Keratinocyte (primary cell): ENCODE measurements around the gene TMEM217. TPM values are rescaled to one million over a fixed set of nuclear protein-coding genes. Genes with fewer than 3 reads are reported as not detected.
A peak's percentile ranks its signal among the peaks of the same experiment; 100 is the strongest.
"Not testable (repeated sequence)": the region's sequence is repeated elsewhere in the genome, so short reads cannot be mapped to it uniquely, and the experiment has no call there.

ENCODE experiments used
- DNase-seq: peaks from one replicate; pipeline ENCODE4 v3.0.0-alpha.2; 2011; ENCODE audit warnings: low read depth, missing footprints, low spot score
- FAIRE-seq: peaks from 2 replicates; lab custom pipeline; 2011; peaks lifted over from hg19 to GRCh38; lab: Jason Lieb, UNC
- H2AFZ ChIP-seq: 2 replicates; pipeline ENCODE4 v1.6.0; 2012; ENCODE audit warnings: low read length, control low read depth, inconsistent platforms; ENCODE audit not compliant: control insufficient read depth
- H3K27ac ChIP-seq: 2 replicates; pipeline ENCODE4 v1.5.1; 2011; ENCODE audit warnings: low read length; ENCODE audit not compliant: control insufficient read depth, insufficient read depth
- H3K27me3 ChIP-seq: 3 replicates; pipeline ENCODE4 v1.6.0; 2011; ENCODE audit warnings: low read length; ENCODE audit not compliant: control insufficient read depth, insufficient read depth; ENCODE audit errors: extremely low read depth
- H3K36me3 ChIP-seq, 2 experiments: 2 replicates in 1 of 2; 3 replicates in 1 of 2; pipeline ENCODE4 v1.5.1; 2011; ENCODE audit warnings: low read length in 2 of 2, mild to moderate bottlenecking in 1 of 2; ENCODE audit not compliant: control insufficient read depth in 2 of 2, insufficient read depth in 2 of 2; ENCODE audit errors: extremely low read depth in 1 of 2
- H3K4me1 ChIP-seq: 3 replicates; pipeline ENCODE4 v1.5.1; 2011; ENCODE audit warnings: low read length; ENCODE audit not compliant: control insufficient read depth, insufficient read depth; ENCODE audit errors: extremely low read depth
- H3K4me2 ChIP-seq: 3 replicates; pipeline ENCODE4 v1.6.0; 2011; ENCODE audit warnings: low read depth, low read length; ENCODE audit not compliant: control insufficient read depth, insufficient read depth; ENCODE audit errors: extremely low read depth
- H3K4me3 ChIP-seq, 3 experiments: fragments of 200-600 bp in 1 of 3; sonication (generic) in 1 of 3; 2 replicates in 2 of 3; 3 replicates in 1 of 3; pipeline ENCODE4 v1.5.1; 2011 to 2016; ENCODE audit warnings: low read length in 3 of 3, mild to moderate bottlenecking in 3 of 3, control low read depth in 2 of 3, inconsistent platforms in 1 of 3, low read depth in 1 of 3, mixed read lengths in 1 of 3, mixed run types in 1 of 3, moderate library complexity in 1 of 3; ENCODE audit not compliant: control insufficient read depth in 2 of 3, insufficient read depth in 2 of 3; ENCODE audit errors: extremely low read depth in 1 of 3
- H3K79me2 ChIP-seq: 2 replicates; pipeline ENCODE4 v1.6.0; 2012; ENCODE audit warnings: low read length; ENCODE audit not compliant: control insufficient read depth, insufficient read depth
- H3K9ac ChIP-seq: 3 replicates; pipeline ENCODE4 v1.6.0; 2011; ENCODE audit warnings: low read length; ENCODE audit not compliant: control insufficient read depth, insufficient read depth; ENCODE audit errors: extremely low read depth
- H3K9me1 ChIP-seq: 3 replicates; pipeline ENCODE4 v1.6.0; 2011; ENCODE audit warnings: low read length; ENCODE audit not compliant: control insufficient read depth, insufficient read depth; ENCODE audit errors: extremely low read depth
- H3K9me3 ChIP-seq: 2 replicates; pipeline ENCODE4 v1.5.1; 2012; ENCODE audit warnings: low read depth, low read length; ENCODE audit not compliant: control insufficient read depth
- H4K20me1 ChIP-seq: 3 replicates; pipeline ENCODE4 v1.6.0; 2011; ENCODE audit warnings: low read length; ENCODE audit not compliant: control insufficient read depth, insufficient read depth; ENCODE audit errors: extremely low read depth
- CTCF ChIP-seq, 3 experiments: IDR thresholded peaks in 1 of 3; conservative IDR thresholded peaks in 1 of 3; optimal IDR thresholded peaks in 1 of 3; 2 replicates in 2 of 3; 3 replicates in 1 of 3; pipeline versions ENCODE3 to v1.5.1; 2011; ENCODE audit warnings: low read length in 3 of 3, mild to moderate bottlenecking in 3 of 3, moderate library complexity in 2 of 3, control low read depth in 1 of 3, inconsistent platforms in 1 of 3; ENCODE audit not compliant: insufficient read depth in 2 of 3; ENCODE audit errors: extremely low read depth in 1 of 3
- EZH2 ChIP-seq: IDR thresholded peaks from one replicate; pipeline ENCODE4 v1.6.1; 2012; ENCODE audit warnings: inconsistent platforms, mild to moderate bottlenecking, low read length, moderate library complexity
- dilution Hi-C: fragments of 300-500 bp; cut with MboI; formaldehyde crosslinking; loops from one replicate; pipeline ENCODE4 v1.7.0; 2020; ENCODE audit warnings: low sequenced_read_pairs; ENCODE audit not compliant: extremely low pct_ligation_motif_present
- polyA minus RNA-seq, 3 experiments: library from RNA; depleted of rRNA, polyadenylated mRNA; stranded (reverse); fragments of >200 nt; gene quantifications; 1 replicate in 1 of 3; 2 replicates in 1 of 3; 3 replicates in 1 of 3; pipeline ENCODE4 v1.2.3, GENCODE V29; 2011
- polyA plus RNA-seq, 5 experiments: library from polyadenylated mRNA; depleted of rRNA in 3 of 5; stranded (reverse) in 3 of 5; stranded (forward) in 1 of 5; unstranded in 1 of 5; fragments of >200 nt; gene quantifications; 1 replicate in 1 of 5; 2 replicates in 3 of 5; 3 replicates in 1 of 5; pipeline versions ENCODE4 v1.2.1 to v1.2.3, GENCODE V29; 2011 to 2012; ENCODE audit warnings: missing spikeins in 2 of 5, low read depth in 1 of 5, low replicate concordance in 1 of 5

TMEM217 gene
- polyA plus RNA-seq (0.44 to 0.85 TPM (median 0.80 TPM) in 3 replicates), polyA minus RNA-seq (0.36 to 0.63 TPM (median 0.38 TPM) in 3 replicates)
- 9.2 TPM for polyA plus RNA-seq (2011; ENCODE audit: low read depth)
- 0.57 and 1.1 TPM in 2 replicates for polyA plus RNA-seq (2011; cell fraction: cytosol; rRNA removed)
- polyA plus RNA-seq (2011; cell fraction: nucleus; rRNA removed): 2.0 and 2.9 TPM in 2 replicates
- 0.37 and 4.8 TPM in 2 replicates for polyA plus RNA-seq (2012; ENCODE audit: low replicate concordance)
- polyA minus RNA-seq (2011; cell fraction: cytosol; rRNA and poly(A)+ RNA removed): 2.7 TPM
- polyA minus RNA-seq (2011; cell fraction: nucleus; rRNA and poly(A)+ RNA removed): 2.5 and 2.6 TPM in 2 replicates

GRCh38 chr6:37257634-37258404 is at the start of gene TMEM217, which contains the start of gene TBC1D22B:
Gene TMEM217 (minus strand): TSS chr6:37258144. CDS start chr6:37219030, 39,114 bp downstream.
Gene TBC1D22B (plus strand): TSS chr6:37257772. CDS start chr6:37257918, 146 bp downstream.
- DNase-seq (peak; percentile 68), FAIRE-seq (peak; percentile 93)
- Histone ChIP-seq H3K79me2 (peaks cover 44% of the 10 kb centered on the region), H3K4me3 (peak within 1 kb of the TSS; percentile 76 to 96 (median 79)), H3K4me2 (peak within 1 kb of the TSS; percentile 96), H3K27ac (peak within 1 kb of the TSS; percentile 97), H3K36me3 (peaks cover 0 to 4% of the 10 kb centered on the region in 2 experiments), H3K4me1 (peaks cover 25% of the 10 kb centered on the region), H3K9me3 (no peaks in the 10 kb centered on the region), H3K27me3 (no peaks in the 10 kb centered on the region), H2AFZ (peak within 1 kb of the TSS; percentile 94), H4K20me1 (no peaks in the 10 kb centered on the region), H3K9me1 (peaks cover 3% of the 10 kb centered on the region), H3K9ac (peak within 1 kb of the TSS; percentile 98)
- dilution Hi-C loops: no loop called here
- TF ChIP-seq CTCF (optimal IDR thresholded peaks at IDR 0.05 in 1 of 3, IDR thresholded peaks at IDR 0.05 in 1 of 3, conservative IDR thresholded peaks at IDR 0.05 in 1 of 3; ENCODE audit: extremely low read depth in 1 of 3, insufficient read depth in 2 of 3, low read length in 3 of 3) (no peak), EZH2 (no peak)

DNA sequence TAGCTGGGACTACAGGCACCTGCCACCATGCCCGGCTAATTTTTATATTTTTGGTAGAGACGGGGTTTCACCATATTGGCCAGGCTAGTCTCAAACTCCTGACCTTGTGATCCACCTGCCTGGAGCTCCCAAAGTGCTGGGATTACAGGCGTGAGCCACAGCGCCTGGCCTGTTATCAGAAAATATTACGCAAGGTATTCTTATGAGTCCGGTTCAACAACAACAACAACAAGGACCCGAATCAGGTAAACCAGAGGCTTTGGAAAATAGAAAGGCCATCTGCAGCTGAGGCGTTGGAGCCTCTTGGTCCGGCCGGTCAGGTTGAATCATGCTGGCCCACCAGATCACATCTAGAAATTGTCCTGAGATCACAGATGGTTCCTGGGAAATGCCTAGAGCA is 49.5 kb upstream of the TMEM217 start:
- H3K27ac ChIP-seq, H3K79me2 ChIP-seq, H3K9ac ChIP-seq, DNase-seq, H3K4me3 ChIP-seq, H3K9me1 ChIP-seq, H2AFZ ChIP-seq, H4K20me1 ChIP-seq, H3K9me3 ChIP-seq, dilution Hi-C loops, H3K4me2 ChIP-seq, H3K4me1 ChIP-seq, FAIRE-seq, H3K27me3 ChIP-seq: not testable (repeated sequence)
- H3K36me3 ChIP-seq: peaks cover 10 to 13% of the 10 kb centered on the region in 2 experiments
